HEK293T (cell line): ENCODE measurements around the gene SLC17A2.

Experiments used
- ARNT ChIP-seq: fragments of 450-650 bp; IDR thresholded peaks from 2 replicates; pipeline ENCODE4 v1.6.1; 2017; ENCODE audit warnings: mild to moderate bottlenecking
- BHLHE40 ChIP-seq: fragments of 450-650 bp; IDR thresholded peaks from 2 replicates; pipeline ENCODE4 v1.6.1; 2016; ENCODE audit warnings: mild to moderate bottlenecking, moderate library complexity, borderline replicate concordance
- ELF4 ChIP-seq: fragments of 450-650 bp; IDR thresholded peaks from 2 replicates; pipeline ENCODE4 v1.6.1; 2017; ENCODE audit warnings: antibody characterized with exemption
- FOXA1 ChIP-seq: fragments of 450-650 bp; IDR thresholded peaks from 2 replicates; pipeline ENCODE4 v1.6.1; 2016; ENCODE audit warnings: mild to moderate bottlenecking
- FOXK2 ChIP-seq: fragments of 450-650 bp; IDR thresholded peaks from 2 replicates; pipeline ENCODE4 v1.6.1; 2016; ENCODE audit warnings: mild to moderate bottlenecking
- FOXM1 ChIP-seq: fragments of 450-650 bp; IDR thresholded peaks from 2 replicates; pipeline ENCODE4 v1.6.1; 2017; ENCODE audit warnings: mild to moderate bottlenecking, borderline replicate concordance
- LEF1 ChIP-seq: fragments of 450-650 bp; IDR thresholded peaks from 2 replicates; pipeline ENCODE4 v1.6.1; 2017; ENCODE audit warnings: mild to moderate bottlenecking, borderline replicate concordance
- NFRKB ChIP-seq: fragments of 450-650 bp; IDR thresholded peaks from 2 replicates; pipeline ENCODE4 v1.6.1; 2016; ENCODE audit warnings: mild to moderate bottlenecking, moderate library complexity
- SP1 ChIP-seq: fragments of 450-650 bp; IDR thresholded peaks from 2 replicates; pipeline ENCODE4 v1.6.1; 2017
- SUZ12 ChIP-seq: fragments of 450-650 bp; IDR thresholded peaks from 2 replicates; pipeline ENCODE4 v1.6.1; 2016; ENCODE audit warnings: mild to moderate bottlenecking
- TARDBP ChIP-seq: fragments of 450-650 bp; IDR thresholded peaks from 2 replicates; pipeline ENCODE4 v1.6.1; 2016
- ZNF384 ChIP-seq: fragments of 450-650 bp; IDR thresholded peaks from 2 replicates; pipeline ENCODE4 v1.6.1; 2016
- TF ChIP-seq, protein P1 (sequence below): fragments of 450-650 bp; IDR thresholded peaks from 2 replicates; pipeline ENCODE4 v1.6.1; 2016

- TF ChIP-seq NFRKB (no peak), ARNT (no peak), ELF4 (no peak), LEF1 (no peak), SP1 (no peak), BHLHE40 (no peak), ZNF384 (no peak), SUZ12 (no peak), FOXM1 (no peak), FOXA1 (no peak), TARDBP (no peak), FOXK2 (no peak)
- TF ChIP-seq, protein P1, sequence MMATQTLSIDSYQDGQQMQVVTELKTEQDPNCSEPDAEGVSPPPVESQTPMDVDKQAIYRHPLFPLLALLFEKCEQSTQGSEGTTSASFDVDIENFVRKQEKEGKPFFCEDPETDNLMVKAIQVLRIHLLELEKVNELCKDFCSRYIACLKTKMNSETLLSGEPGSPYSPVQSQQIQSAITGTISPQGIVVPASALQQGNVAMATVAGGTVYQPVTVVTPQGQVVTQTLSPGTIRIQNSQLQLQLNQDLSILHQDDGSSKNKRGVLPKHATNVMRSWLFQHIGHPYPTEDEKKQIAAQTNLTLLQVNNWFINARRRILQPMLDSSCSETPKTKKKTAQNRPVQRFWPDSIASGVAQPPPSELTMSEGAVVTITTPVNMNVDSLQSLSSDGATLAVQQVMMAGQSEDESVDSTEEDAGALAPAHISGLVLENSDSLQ = no peak
Measured at GRCh38 chr6:25866011-25866410, 64.5 kb downstream of the SLC17A2 start.
